ENCODE data around the gene RAG2. TPM values are rescaled to one million over a fixed set of nuclear protein-coding genes. Genes with fewer than 3 reads are reported as not detected.

The RAG2 gene
- total and polyA plus RNA-seq, 10 of the 15 experiments (the other 5 are each of a cell fraction or from before 2014, with no cell fraction given), result not detected

GRCh38 chr11:36577373-36577772, 20.7 kb downstream of the RAG2 start (continued):
- TF ChIP-seq IRF5 (IDR thresholded peaks at IDR 0.05; ENCODE audit: borderline replicate concordance), result no peak
- TF ChIP-seq ZNF217 (IDR thresholded peaks at IDR 0.05), result no peak
- no peak for TF ChIP-seq RELB (IDR thresholded peaks at IDR 0.05; ENCODE audit: low read depth)
- TF ChIP-seq, protein P1, sequence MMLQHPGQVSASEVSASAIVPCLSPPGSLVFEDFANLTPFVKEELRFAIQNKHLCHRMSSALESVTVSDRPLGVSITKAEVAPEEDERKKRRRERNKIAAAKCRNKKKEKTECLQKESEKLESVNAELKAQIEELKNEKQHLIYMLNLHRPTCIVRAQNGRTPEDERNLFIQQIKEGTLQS (IDR thresholded peaks at IDR 0.05; ENCODE audit: borderline replicate concordance, extremely low read depth, low read depth, low read length), result no peak
- TF ChIP-seq, protein P2, sequence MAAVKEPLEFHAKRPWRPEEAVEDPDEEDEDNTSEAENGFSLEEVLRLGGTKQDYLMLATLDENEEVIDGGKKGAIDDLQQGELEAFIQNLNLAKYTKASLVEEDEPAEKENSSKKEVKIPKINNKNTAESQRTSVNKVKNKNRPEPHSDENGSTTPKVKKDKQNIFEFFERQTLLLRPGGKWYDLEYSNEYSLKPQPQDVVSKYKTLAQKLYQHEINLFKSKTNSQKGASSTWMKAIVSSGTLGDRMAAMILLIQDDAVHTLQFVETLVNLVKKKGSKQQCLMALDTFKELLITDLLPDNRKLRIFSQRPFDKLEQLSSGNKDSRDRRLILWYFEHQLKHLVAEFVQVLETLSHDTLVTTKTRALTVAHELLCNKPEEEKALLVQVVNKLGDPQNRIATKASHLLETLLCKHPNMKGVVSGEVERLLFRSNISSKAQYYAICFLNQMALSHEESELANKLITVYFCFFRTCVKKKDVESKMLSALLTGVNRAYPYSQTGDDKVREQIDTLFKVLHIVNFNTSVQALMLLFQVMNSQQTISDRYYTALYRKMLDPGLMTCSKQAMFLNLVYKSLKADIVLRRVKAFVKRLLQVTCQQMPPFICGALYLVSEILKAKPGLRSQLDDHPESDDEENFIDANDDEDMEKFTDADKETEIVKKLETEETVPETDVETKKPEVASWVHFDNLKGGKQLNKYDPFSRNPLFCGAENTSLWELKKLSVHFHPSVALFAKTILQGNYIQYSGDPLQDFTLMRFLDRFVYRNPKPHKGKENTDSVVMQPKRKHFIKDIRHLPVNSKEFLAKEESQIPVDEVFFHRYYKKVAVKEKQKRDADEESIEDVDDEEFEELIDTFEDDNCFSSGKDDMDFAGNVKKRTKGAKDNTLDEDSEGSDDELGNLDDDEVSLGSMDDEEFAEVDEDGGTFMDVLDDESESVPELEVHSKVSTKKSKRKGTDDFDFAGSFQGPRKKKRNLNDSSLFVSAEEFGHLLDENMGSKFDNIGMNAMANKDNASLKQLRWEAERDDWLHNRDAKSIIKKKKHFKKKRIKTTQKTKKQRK (IDR thresholded peaks at IDR 0.05; ENCODE audit: low read depth, low read length), result no peak
- TF ChIP-seq CBX3 (IDR thresholded peaks at IDR 0.05; ENCODE audit: borderline replicate concordance, low read depth), result no peak
- no peak for TF ChIP-seq RFX5 (IDR thresholded peaks at IDR 0.05; ENCODE audit: low read depth, low read length)
